ENCODE data around the gene RMRP.

RMRP gene

GRCh38 chr9:35609820-35610163 is 48.0 kb downstream of the RMRP start:
- DNase-seq (ENCODE audit: low spot score): no peak

- DNase-seq (ENCODE audit: low spot score): no peak
These were observed 48.6 kb downstream of the RMRP start for GRCh38 chr9:35609001-35609819.

DNA sequence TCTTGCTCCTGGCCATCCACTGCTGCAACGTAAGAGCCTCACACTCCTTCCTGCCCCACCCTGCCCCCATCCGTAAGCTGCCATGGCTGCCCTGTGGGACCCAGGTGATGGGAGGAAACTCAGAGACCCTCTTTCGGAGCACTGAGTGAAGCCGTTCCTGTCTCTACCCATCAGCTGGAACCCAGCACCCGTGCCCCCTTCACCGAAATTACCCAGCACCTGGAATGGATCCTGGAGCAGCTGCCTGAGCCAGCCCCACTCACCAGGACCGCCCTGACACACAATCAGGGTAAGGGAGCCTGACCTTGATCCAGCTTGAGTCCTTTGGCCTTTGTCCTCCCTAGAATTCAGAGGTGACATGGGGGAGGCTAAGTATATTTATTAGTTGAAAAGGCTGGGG is 49.6 kb downstream of the RMRP start:
- DNase-seq (ENCODE audit: low spot score): no peak

Data from GM03348 (cell line).